Effector memory CD4-positive, alpha-beta T cell (primary cell): ENCODE data around the gene GRIK5.
"Not testable (repeated sequence)": the region's sequence is repeated elsewhere in the genome, so short reads cannot be mapped to it uniquely, and the experiment has no call there.

ENCODE experiments used
- DNase-seq, 3 donors: peaks; one replicate each; pipeline ENCODE4 v3.0.0-alpha.2; 2020
- H3K27ac ChIP-seq: 2 replicates; pipeline ENCODE4 v1.7.0; 2013; ENCODE audit warnings: mild to moderate bottlenecking, low read length, moderate library complexity; ENCODE audit not compliant: insufficient read depth, poor library complexity, severe bottlenecking
- H3K27me3 ChIP-seq: replicated peaks from 2 replicates; pipeline ENCODE4 v1.7.0; 2013; ENCODE audit warnings: mild to moderate bottlenecking, low read length; ENCODE audit not compliant: insufficient read depth, control insufficient read depth, poor library complexity, severe bottlenecking
- H3K36me3 ChIP-seq: 2 replicates; pipeline ENCODE4 v1.7.0; 2013; ENCODE audit warnings: mild to moderate bottlenecking, low read length, moderate library complexity; ENCODE audit not compliant: control insufficient read depth, insufficient read depth
- H3K4me1 ChIP-seq: 2 replicates; pipeline ENCODE4 v1.7.0; 2013; ENCODE audit warnings: low read length, mild to moderate bottlenecking; ENCODE audit not compliant: control insufficient read depth, insufficient read depth, poor library complexity, severe bottlenecking
- H3K4me3 ChIP-seq: 2 replicates; pipeline ENCODE4 v1.7.0; 2013; ENCODE audit warnings: low read length, low read depth, mild to moderate bottlenecking; ENCODE audit not compliant: insufficient read depth, poor library complexity, severe bottlenecking
- H3K9me3 ChIP-seq: 2 replicates; pipeline ENCODE4 v1.7.0; 2013; ENCODE audit warnings: mild to moderate bottlenecking, low read length, moderate library complexity; ENCODE audit not compliant: control insufficient read depth

Gene GRIK5

DNA sequence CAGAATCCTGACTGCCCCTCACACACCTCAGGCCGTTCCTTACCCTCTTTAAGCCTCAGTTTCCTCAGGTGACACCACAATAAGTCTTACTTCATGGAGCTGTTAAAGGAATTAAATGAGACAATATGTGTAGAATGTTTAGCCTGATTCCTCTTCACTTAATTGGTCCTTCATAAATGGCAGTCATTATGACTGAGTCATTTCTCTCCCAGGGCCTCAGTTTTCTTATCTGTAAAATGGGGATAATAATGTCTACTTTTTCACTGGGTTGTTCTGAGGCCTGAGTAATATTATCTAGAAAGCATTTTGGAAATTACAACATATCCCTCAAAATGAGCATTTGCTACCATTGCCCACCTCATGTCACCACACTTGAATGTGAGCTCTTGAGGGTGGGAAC, 40.7 kb upstream of the GRIK5 start:
- Histone ChIP-seq H3K27ac (no peak overlapping the region), H3K36me3 (peaks cover 32% of the 10 kb centered on the region)

DNA sequence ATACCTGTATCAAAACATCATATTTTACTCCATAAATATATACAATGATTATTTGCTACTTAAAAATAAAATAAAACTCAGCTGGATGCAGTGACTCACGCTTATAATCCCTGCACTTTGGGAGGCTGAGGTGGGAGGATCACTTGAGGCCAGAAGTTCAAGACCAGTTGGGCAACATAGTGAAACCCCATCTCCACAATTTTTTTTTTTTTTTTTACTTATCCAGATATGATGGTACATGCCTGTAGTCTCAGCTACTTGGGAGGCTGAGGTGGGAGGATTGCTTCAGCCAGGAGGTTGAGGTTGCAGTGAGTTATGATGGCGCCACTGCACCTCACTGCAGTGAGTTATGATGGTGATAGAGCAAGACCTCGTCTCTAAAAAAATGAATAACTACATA, 39.9 kb upstream of the GRIK5 start:
- H3K27ac ChIP-seq: no peak overlapping the region
- DNase-seq: no peak
- no peaks in the 10 kb centered on the region for H3K27me3 ChIP-seq
- H3K4me3 ChIP-seq: no peak overlapping the region
- no peaks in the 10 kb centered on the region for H3K4me1 ChIP-seq
- peaks cover 29% of the 10 kb centered on the region for H3K36me3 ChIP-seq
- no peaks in the 10 kb centered on the region for H3K9me3 ChIP-seq

More for the DNA sequence above, 40.7 kb upstream of the GRIK5 start:
- H3K4me1 ChIP-seq: no peaks in the 10 kb centered on the region
- no peaks in the 10 kb centered on the region for H3K9me3 ChIP-seq
- no peaks in the 10 kb centered on the region for H3K27me3 ChIP-seq
- H3K4me3 ChIP-seq: no peak overlapping the region
- DNase-seq: no peak

DNA sequence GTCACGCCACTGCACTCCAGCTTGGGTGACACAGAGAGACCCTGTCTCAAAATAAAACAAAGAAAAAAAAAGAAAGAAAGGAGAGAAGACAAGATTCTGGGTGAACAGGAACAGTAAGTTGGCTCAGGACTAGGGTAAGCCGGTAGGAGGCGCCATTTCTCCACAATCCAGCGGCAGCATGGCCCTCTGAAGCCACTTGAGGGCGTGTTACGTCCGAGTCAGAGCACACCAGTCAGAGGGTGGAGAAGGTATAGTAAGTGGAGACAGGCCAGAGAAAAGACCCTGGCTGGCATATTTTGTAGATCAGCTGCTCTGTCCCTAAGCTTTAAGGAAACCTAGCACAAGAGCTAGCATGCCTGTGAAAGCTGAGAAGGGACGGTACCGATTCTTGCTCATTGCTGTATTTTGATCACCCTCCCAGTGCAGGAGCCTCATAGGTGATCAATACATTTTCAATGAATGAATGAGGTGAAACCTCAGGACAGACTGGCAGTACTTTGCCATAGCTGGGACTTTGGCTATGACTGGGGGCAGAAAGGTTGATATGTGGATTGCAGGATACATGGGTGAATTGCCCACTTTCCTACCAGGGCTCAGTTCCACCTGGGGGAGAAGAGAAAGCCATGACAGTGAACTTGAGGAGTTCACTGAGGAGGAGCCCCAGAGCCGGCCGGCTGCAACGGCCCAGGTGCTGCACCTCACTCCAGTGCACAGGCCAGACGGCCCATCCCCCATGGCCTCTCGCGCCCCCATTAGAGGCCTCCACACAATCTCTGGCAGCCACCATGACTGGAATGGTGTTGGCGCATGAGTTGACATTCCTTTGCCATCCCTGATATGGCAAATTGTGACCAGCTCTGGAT, 38.8 kb upstream of the GRIK5 start:
- Histone ChIP-seq H3K4me3 (no peak overlapping the region), H3K36me3 (peaks cover 28% of the 10 kb centered on the region), H3K27ac (no peak overlapping the region), H3K9me3 (no peaks in the 10 kb centered on the region), H3K4me1 (no peaks in the 10 kb centered on the region), H3K27me3 (no peaks in the 10 kb centered on the region)
- DNase-seq: peak; percentile 72 to 83 (median 80)

DNA sequence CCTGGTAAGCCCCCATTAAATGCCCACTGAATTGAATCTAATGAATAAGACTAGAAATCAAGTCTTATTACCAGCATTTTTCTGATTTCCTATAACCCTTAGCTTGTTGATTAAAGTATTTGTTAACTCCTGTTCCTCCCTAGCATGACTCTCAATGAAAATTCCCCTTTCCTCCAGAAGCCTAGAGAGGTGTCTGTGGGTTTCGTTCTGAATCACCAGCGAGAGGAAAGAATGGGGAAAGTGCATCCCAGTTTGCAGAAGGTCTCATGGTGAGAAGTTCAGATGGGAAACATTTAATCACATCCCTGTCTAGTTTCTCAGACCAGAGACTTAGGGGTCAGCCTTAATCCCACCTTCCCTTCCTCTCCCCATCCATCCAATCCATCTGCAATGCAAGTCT, 35.4 kb upstream of the GRIK5 start:
- Histone ChIP-seq H3K9me3 (no peaks in the 10 kb centered on the region), H3K27me3 (no peaks in the 10 kb centered on the region), H3K4me1 (no peaks in the 10 kb centered on the region), H3K27ac (no peak overlapping the region), H3K4me3 (no peak overlapping the region), H3K36me3 (peaks cover 27% of the 10 kb centered on the region)
- no peak for DNase-seq

DNA sequence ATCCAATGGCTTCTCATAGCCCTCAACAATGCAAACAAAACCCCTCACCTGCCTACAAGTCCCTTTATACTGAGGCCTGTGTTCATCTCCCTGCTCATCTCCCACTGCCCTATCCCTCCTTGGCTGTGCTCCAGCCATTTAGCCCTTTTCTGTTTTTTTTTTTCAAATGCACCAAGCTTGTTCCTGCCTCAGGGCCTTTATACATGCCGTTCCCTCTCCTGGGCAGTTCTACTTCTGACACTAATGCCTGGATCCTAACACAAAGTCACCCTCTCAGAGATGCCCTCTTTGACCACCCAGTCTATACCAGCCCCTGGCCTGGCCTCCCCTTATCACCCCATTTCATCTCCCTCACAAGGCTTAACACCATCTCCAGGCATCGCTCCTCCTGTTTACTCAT, 32.9 kb upstream of the GRIK5 start:
- no peak overlapping the region for H3K27ac ChIP-seq
- H3K4me3 ChIP-seq: no peak overlapping the region
- H3K4me1 ChIP-seq: no peaks in the 10 kb centered on the region
- no peak for DNase-seq
- no peaks in the 10 kb centered on the region for H3K9me3 ChIP-seq
- peaks cover 37% of the 10 kb centered on the region for H3K36me3 ChIP-seq
- H3K27me3 ChIP-seq: no peaks in the 10 kb centered on the region

DNA sequence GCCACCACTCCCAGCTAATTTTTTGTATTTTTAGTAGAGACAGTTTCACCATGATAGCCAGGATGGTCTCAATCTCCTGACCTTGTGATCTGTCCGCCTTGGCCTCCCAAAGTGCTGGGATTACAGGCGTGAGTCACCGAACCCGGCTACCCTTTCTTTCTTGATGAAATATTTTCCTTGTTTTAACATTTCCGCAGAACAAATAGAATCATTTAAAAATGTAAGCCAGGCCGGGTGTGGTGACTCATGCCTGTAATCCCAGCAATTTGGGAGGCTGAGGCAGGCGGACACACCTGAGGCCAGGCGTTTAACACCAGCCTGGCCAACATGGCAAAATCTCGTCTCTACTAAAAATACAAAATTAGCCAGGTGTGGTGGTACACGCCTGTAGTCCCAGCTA, 30.2 kb upstream of the GRIK5 start:
- not testable (repeated sequence) for H3K27me3 ChIP-seq, DNase-seq, H3K27ac ChIP-seq, H3K9me3 ChIP-seq, H3K4me1 ChIP-seq, H3K4me3 ChIP-seq
- H3K36me3 ChIP-seq: peaks cover 59% of the 10 kb centered on the region

DNA sequence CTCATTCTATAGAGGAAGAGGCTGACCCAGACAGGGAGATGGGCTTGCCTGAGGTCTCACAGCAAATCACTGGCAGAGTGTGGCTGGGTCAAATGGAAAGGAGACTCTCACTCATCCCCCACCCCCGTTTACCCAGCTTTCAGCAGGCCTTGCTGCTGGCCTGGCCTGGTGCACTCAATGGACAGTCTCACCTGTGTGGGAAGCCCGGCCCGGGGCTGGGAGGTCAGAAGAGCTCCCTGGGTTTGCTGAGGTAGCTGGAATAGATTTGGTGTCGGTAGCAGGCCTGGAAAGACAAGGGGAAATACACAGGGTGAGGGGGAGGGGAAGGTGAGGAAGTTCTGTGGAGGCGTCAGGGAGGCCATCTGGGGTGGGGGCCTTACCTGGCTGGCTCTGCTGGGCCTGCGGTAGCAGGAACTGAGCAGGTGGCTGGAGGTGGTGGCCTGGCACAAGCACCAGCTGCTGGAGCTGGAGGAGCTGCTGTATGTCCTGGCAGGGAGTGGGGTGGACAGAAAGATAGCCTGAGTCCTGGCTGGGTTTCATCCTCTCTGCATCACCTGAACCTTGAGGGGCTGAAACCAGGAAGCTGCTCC, 29.4 kb upstream of the GRIK5 start:
- no peak for DNase-seq
- Histone ChIP-seq H3K27ac (no peak overlapping the region), H3K36me3 (peaks cover 59% of the 10 kb centered on the region), H3K9me3 (no peaks in the 10 kb centered on the region), H3K27me3 (no peaks in the 10 kb centered on the region), H3K4me3 (no peak overlapping the region), H3K4me1 (no peaks in the 10 kb centered on the region)

DNA sequence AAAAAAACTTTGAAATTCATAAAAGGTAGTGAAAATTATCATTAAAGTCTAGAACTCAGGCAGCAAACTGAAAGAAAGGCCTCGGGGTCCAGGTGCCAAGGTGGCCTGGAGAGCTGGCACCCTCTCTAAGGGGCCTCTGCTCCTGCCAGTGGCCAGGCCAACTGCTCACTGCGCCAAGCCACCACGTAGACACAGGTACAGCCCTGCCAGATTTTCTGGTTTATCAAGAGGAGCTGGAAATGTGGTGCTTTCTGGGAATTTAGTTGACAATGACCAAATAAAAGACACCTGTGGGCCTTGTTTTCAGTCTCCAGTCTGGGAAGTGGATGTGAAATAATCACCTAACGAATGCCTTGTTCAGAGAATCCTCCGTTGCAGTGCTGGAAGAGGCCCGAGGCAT, 28.8 kb upstream of the GRIK5 start:
- Histone ChIP-seq H3K36me3 (peaks cover 62% of the 10 kb centered on the region), H3K4me1 (no peaks in the 10 kb centered on the region), H3K27me3 (no peaks in the 10 kb centered on the region), H3K4me3 (no peak overlapping the region), H3K9me3 (no peaks in the 10 kb centered on the region), H3K27ac (no peak overlapping the region)
- no peak for DNase-seq

DNA sequence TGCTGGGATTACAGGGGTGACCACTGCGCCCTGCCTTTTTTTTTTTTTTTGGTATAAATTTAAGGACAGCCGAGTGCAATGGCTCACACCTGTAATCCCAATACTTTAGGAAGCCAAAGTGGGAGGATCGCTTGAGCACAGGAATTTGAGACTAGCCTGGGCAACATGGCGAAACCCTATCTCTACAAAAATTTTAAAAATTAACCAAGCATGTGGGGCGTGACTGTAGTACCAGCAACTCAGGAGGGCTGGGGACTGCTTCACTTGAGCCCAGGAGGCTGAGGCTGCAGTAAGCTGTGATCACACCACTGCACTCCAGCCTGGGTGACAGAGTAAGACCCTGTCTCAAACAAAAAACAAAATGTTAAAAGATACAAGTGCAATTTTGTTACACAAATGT, 27.5 kb upstream of the GRIK5 start:
- H3K27me3 ChIP-seq: no peaks in the 10 kb centered on the region
- DNase-seq: no peak
- no peaks in the 10 kb centered on the region for H3K4me1 ChIP-seq
- H3K27ac ChIP-seq: no peak overlapping the region
- no peak overlapping the region for H3K4me3 ChIP-seq
- H3K36me3 ChIP-seq: peaks cover 59% of the 10 kb centered on the region
- H3K9me3 ChIP-seq: no peaks in the 10 kb centered on the region

DNA sequence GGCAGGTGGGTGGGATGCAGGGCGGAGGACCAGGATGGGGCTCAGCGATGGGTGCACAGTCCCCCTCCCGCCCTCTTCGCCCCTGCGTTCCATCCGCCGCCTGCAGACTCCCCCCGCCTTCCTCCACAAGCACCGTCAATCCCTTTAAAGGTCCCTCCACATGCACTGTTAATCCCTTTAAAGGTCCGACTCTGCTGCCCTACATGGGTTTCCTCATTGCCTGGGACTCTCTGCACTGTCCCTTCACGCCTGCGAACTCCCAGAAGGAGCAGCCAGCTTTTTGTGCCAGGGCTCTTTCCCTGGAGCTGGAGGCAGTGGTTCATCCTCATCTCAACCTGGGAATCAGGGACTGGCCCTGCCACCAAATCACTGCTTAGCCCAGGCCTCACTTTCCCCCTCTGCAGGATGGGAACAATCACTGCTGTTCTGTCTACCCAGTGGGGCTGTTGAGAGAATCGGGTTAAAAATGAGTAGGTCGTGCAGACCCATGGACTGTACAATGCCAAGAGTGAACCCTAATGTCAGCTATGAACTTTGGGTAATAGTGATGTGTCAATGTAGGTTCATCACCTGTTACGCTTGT, 26.3 kb upstream of the GRIK5 start:
- DNase-seq: no peak
- Histone ChIP-seq H3K27ac (no peak overlapping the region), H3K27me3 (no peaks in the 10 kb centered on the region), H3K4me1 (no peaks in the 10 kb centered on the region), H3K4me3 (no peak overlapping the region), H3K9me3 (no peaks in the 10 kb centered on the region), H3K36me3 (peaks cover 59% of the 10 kb centered on the region)
